ENCODE data around the gene KIF26B.

DNA sequence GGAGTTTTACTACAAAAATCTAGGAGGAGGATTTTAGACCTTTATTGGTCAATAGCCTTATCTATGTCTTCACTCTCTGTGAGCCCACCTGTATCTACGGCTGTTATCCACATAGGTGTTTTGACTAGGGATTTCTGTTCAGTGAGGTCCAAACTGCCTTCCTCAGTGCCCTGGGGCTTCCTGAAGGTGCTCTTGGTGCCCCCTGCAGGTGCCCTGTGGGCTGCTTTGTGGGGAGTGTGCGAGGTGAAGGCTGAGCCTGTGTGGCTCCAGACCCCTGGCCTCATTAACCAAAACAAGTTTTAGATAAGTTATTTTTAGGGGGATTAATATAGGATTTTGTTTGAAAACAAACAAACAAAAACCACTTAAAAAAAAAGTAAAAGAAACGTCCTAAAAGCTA lies 122.5 kb downstream of the KIF26B start:
- TF ChIP-seq, protein P1, sequence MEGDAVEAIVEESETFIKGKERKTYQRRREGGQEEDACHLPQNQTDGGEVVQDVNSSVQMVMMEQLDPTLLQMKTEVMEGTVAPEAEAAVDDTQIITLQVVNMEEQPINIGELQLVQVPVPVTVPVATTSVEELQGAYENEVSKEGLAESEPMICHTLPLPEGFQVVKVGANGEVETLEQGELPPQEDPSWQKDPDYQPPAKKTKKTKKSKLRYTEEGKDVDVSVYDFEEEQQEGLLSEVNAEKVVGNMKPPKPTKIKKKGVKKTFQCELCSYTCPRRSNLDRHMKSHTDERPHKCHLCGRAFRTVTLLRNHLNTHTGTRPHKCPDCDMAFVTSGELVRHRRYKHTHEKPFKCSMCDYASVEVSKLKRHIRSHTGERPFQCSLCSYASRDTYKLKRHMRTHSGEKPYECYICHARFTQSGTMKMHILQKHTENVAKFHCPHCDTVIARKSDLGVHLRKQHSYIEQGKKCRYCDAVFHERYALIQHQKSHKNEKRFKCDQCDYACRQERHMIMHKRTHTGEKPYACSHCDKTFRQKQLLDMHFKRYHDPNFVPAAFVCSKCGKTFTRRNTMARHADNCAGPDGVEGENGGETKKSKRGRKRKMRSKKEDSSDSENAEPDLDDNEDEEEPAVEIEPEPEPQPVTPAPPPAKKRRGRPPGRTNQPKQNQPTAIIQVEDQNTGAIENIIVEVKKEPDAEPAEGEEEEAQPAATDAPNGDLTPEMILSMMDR (IDR thresholded peaks at IDR 0.05; ENCODE audit: poor library complexity, severe bottlenecking), result no peak
- TF ChIP-seq EZH2 (IDR thresholded peaks at IDR 0.05; ENCODE audit: borderline replicate concordance, insufficient read depth, low read length, poor library complexity, severe bottlenecking) (no peak), REST (IDR thresholded peaks at IDR 0.05; ENCODE audit: borderline replicate concordance) (no peak)

Data from neural cell (in vitro differentiated cells).